ENCODE results near the gene TEX14.

The TEX14 gene

GRCh38 chr17:58702708-58703107, 10.9 kb upstream of the TEX14 start:
- H3K4me3 ChIP-seq (ENCODE audit: low read depth, low read length): no peak overlapping the region
- no peak for TF ChIP-seq CTCF (conservative IDR thresholded peaks at IDR 0.05; ENCODE audit: low read depth, low read length)
- DNase-seq (ENCODE audit: low read depth): no peak

GRCh38 chr17:58702045-58702476, 10.2 kb upstream of the TEX14 start:
- DNase-seq (ENCODE audit: low read depth): no peak
- no peak for TF ChIP-seq CTCF (conservative IDR thresholded peaks at IDR 0.05; ENCODE audit: low read depth, low read length)
- H3K4me3 ChIP-seq (ENCODE audit: low read depth, low read length): no peak overlapping the region

- no peak for TF ChIP-seq CTCF (conservative IDR thresholded peaks at IDR 0.05; ENCODE audit: low read depth, low read length)
- no peak overlapping the region for H3K4me3 ChIP-seq (ENCODE audit: low read depth, low read length)
- no peak for DNase-seq (ENCODE audit: low read depth)
Measured at GRCh38 chr17:58699771-58700170, 7.9 kb upstream of the TEX14 start.

GRCh38 chr17:58694826-58695225, 3.0 kb upstream of the TEX14 start:
- no peak for TF ChIP-seq CTCF (conservative IDR thresholded peaks at IDR 0.05; ENCODE audit: low read depth, low read length)
- no peak for DNase-seq (ENCODE audit: low read depth)
- H3K4me3 ChIP-seq (ENCODE audit: low read depth, low read length): no peak overlapping the region

GRCh38 chr17:58694302-58694701, 2.5 kb upstream of the TEX14 start:
- no peak overlapping the region for H3K4me3 ChIP-seq (ENCODE audit: low read depth, low read length)
- DNase-seq (ENCODE audit: low read depth): no peak
- TF ChIP-seq CTCF (conservative IDR thresholded peaks at IDR 0.05; ENCODE audit: low read depth, low read length): no peak

GRCh38 chr17:58693751-58694150, 1.9 kb upstream of the TEX14 start:
- H3K4me3 ChIP-seq (ENCODE audit: low read depth, low read length): no peak overlapping the region
- no peak for TF ChIP-seq CTCF (conservative IDR thresholded peaks at IDR 0.05; ENCODE audit: low read depth, low read length)
- no peak for DNase-seq (ENCODE audit: low read depth)

GRCh38 chr17:58693208-58693607, 1.4 kb upstream of the TEX14 start:
- no peak for DNase-seq (ENCODE audit: low read depth)
- TF ChIP-seq CTCF (conservative IDR thresholded peaks at IDR 0.05; ENCODE audit: low read depth, low read length): no peak
- H3K4me3 ChIP-seq (ENCODE audit: low read depth, low read length): peak overlapping the region; percentile 77

Measured in choroid plexus epithelial cell (primary cell).